HepG2 (cell line): Measurements from ENCODE around the gene COX6A2. TPM values are rescaled to one million over a fixed set of nuclear protein-coding genes. Genes with fewer than 3 reads are reported as not detected.

Experiments used
- ATAC-seq: fragments of 200-7000 bp; cut with Tn5 transposase; 3 replicates; pipeline ENCODE4 v1.9.1; 2020; ENCODE audit warnings: mild to moderate bottlenecking, moderate library complexity
- BruUV-seq: library from RNA; stranded (reverse); fragments of 400-500 nt; replicated peaks from 2 replicates; lab custom pipeline; 2021; lab: Mats Ljungman, UMichigan
- CTCF ChIA-PET: fragments of 300-600 bp; formaldehyde crosslinking; extraction: SDS; loops from one replicate; lab custom pipeline; 2021; ENCODE audit warnings: low total read pairs, inconsistent platforms, low intra/inter-chr PET ratio; lab: Yijun Ruan, JAX
- POLR2A ChIA-PET: fragments of 350-600 bp; sonication (Branson Sonifier 250); formaldehyde crosslinking; loops from one replicate; lab custom pipeline; 2020; ENCODE audit warnings: antibody characterized with exemption, inconsistent platforms; lab: Yijun Ruan, JAX
- DNase-seq: peaks from one replicate; pipeline ENCODE4 v3.0.0-alpha.2; 2015; ENCODE audit warnings: low spot score
- FAIRE-seq: peaks from 3 replicates; lab custom pipeline; 2011; peaks lifted over from hg19 to GRCh38; lab: Jason Lieb, UNC
- H2AFZ ChIP-seq: one replicate; pipeline ENCODE4 v1.6.1; 2011; ENCODE audit warnings: low read length, inconsistent platforms
- H3K27ac ChIP-seq: fragments of 300-600 bp; 3 replicates; pipeline ENCODE4 v1.8.0; 2011; ENCODE audit warnings: mixed run types, mild to moderate bottlenecking, mixed read lengths, low read length, inconsistent platforms; ENCODE audit not compliant: insufficient read depth; ENCODE audit errors: extremely low read length
- H3K27me3 ChIP-seq, 2 experiments: fragments of 200-600 bp in 1 of 2; 2 replicates in 1 of 2; 3 replicates in 1 of 2; pipeline versions ENCODE4 v1.6.0 to v1.8.0; 2011; ENCODE audit warnings: low read length in 2 of 2, mild to moderate bottlenecking in 2 of 2, moderate library complexity in 2 of 2, inconsistent platforms in 1 of 2; ENCODE audit not compliant: insufficient read depth in 2 of 2, control insufficient read depth in 1 of 2
- H3K36me3 ChIP-seq, 2 experiments: fragments of 200-600 bp in 1 of 2; replicated peaks in 1 of 2; 2 replicates in 1 of 2; 3 replicates in 1 of 2; pipeline versions ENCODE4 v1.5.1 to v1.8.0; 2011; ENCODE audit warnings: low read length in 2 of 2, inconsistent platforms in 1 of 2; ENCODE audit not compliant: insufficient read depth in 2 of 2, control insufficient read depth in 1 of 2
- H3K4me1 ChIP-seq: 2 replicates; pipeline ENCODE4 v1.5.1; 2012; ENCODE audit warnings: low read length, inconsistent platforms; ENCODE audit not compliant: insufficient read depth
- H3K4me2 ChIP-seq: 2 replicates; pipeline ENCODE4 v1.6.0; 2011; ENCODE audit warnings: low read depth, low read length, inconsistent platforms
- H3K4me3 ChIP-seq, 3 experiments: fragments of 200-600 bp in 1 of 3; sonication (generic), shearing (Covaris generic) in 1 of 3; replicated peaks in 1 of 3; 2 replicates each; pipeline ENCODE4 v1.5.1; 2011 to 2016; ENCODE audit warnings: low read length in 3 of 3, inconsistent platforms in 2 of 3, low read depth in 2 of 3, mild to moderate bottlenecking in 2 of 3, control low read depth in 1 of 3, mixed read lengths in 1 of 3; ENCODE audit not compliant: insufficient read depth in 1 of 3
- H3K79me2 ChIP-seq: one replicate; pipeline ENCODE4 v1.6.1; 2011; ENCODE audit warnings: low read length, inconsistent platforms; ENCODE audit not compliant: insufficient read depth
- H3K9ac ChIP-seq: 2 replicates; pipeline ENCODE4 v1.6.0; 2011; ENCODE audit warnings: mild to moderate bottlenecking, low read depth, low read length, inconsistent platforms; ENCODE audit not compliant: insufficient read depth
- H3K9me3 ChIP-seq: 2 replicates; pipeline ENCODE4 v1.5.1; 2012; ENCODE audit warnings: mild to moderate bottlenecking, low read length
- H4K20me1 ChIP-seq: 2 replicates; pipeline ENCODE4 v1.6.0; 2011; ENCODE audit warnings: inconsistent platforms, mild to moderate bottlenecking, low read length, moderate library complexity; ENCODE audit not compliant: insufficient read depth
- EED ChIP-seq: sonication (generic); formaldehyde crosslinking; IDR thresholded peaks from 2 replicates; pipeline ENCODE4 v1.5.0; 2020; ENCODE audit warnings: mild to moderate bottlenecking, missing genetic modification reagents
- HMG20B ChIP-seq: conservative IDR thresholded peaks from 2 replicates; pipeline ENCODE4 v1.6.1; 2016; ENCODE audit warnings: missing genetic modification reagents, missing compliant biosample characterization
- HNRNPK ChIP-seq: fragments of 200-400 bp; formaldehyde crosslinking; IDR thresholded peaks from 2 replicates; pipeline ENCODE4 v1.6.1; 2018; ENCODE audit warnings: low read length, low read depth, moderate library complexity, mild to moderate bottlenecking; ENCODE audit not compliant: poor library complexity, severe bottlenecking
- KDM2A ChIP-seq: sonication (generic); formaldehyde crosslinking; IDR thresholded peaks from 2 replicates; pipeline ENCODE4 v1.4.0; 2020; ENCODE audit warnings: low read depth, missing genetic modification reagents, borderline replicate concordance
- MAFK ChIP-seq, 2 experiments: IDR thresholded peaks in 1 of 2; conservative IDR thresholded peaks in 1 of 2; 2 replicates each; pipeline ENCODE4 v1.6.1; 2011; ENCODE audit warnings: improper control_type of control experiment in 2 of 2, low read length in 2 of 2
- MED8 ChIP-seq: sonication (generic); formaldehyde crosslinking; IDR thresholded peaks from 2 replicates; pipeline ENCODE4 v1.8.1; 2023; ENCODE audit warnings: mild to moderate bottlenecking, missing genetic modification reagents; ENCODE audit not compliant: insufficient replicate concordance
- MEIS1 ChIP-seq: sonication (generic); formaldehyde crosslinking; IDR thresholded peaks from 2 replicates; pipeline ENCODE4 v1.9.0; 2021; ENCODE audit warnings: mild to moderate bottlenecking, missing genetic modification reagents, moderate library complexity, borderline replicate concordance
- REL ChIP-seq: sonication (generic); formaldehyde crosslinking; conservative IDR thresholded peaks from 2 replicates; pipeline ENCODE4 v1.8.0; 2022; ENCODE audit warnings: mild to moderate bottlenecking, missing genetic modification reagents, moderate library complexity
- SATB2 ChIP-seq: sonication (generic); formaldehyde crosslinking; IDR thresholded peaks from 2 replicates; pipeline ENCODE4 v1.5.0; 2020; ENCODE audit warnings: missing genetic modification reagents
- SOX6 ChIP-seq, 2 experiments: fragments of 450-650 bp in 1 of 2; sonication (generic) in 1 of 2; formaldehyde crosslinking in 1 of 2; IDR thresholded peaks; 2 replicates each; pipeline versions ENCODE4 v1.4.0 to v1.6.1; 2017 to 2020; ENCODE audit warnings: antibody characterized with exemption in 1 of 2, mild to moderate bottlenecking in 1 of 2, missing genetic modification reagents in 1 of 2
- ZNF614 ChIP-seq: IDR thresholded peaks from 2 replicates; pipeline ENCODE4 v1.6.1; 2018; ENCODE audit warnings: missing biosample characterization, missing genetic modification reagents, inconsistent platforms, borderline replicate concordance
- WGBS: methylation state at CpG from one replicate; pipeline ENCODE4 v1.1.6; 2017; ENCODE audit warnings: low lambda C conversion rate; 5-methylcytosine and 5-hydroxymethylcytosine counted together
- in situ Hi-C: cut with HindIII; loops from 2 replicates; pipeline ENCODE4 v1.10.0; 2017; ENCODE audit warnings: low pct_unique_long_range_greater_than_20kb; ENCODE audit not compliant: extremely low pct_ligation_motif_present
- intact Hi-C: fragments of 100-400 bp; cut with micrococcal nuclease; formaldehyde crosslinking; loops from one replicate; pipeline ENCODE4 v1.10.0; 2022; ENCODE audit not compliant: unreplicated experiment
- polyA plus RNA-seq, 8 experiments: library from polyadenylated mRNA; depleted of rRNA in 3 of 8; stranded (reverse) in 7 of 8; unstranded in 1 of 8; fragments of >200 nt; fragmentation: Illumina TruSeq in 4 of 8; extraction: Trizol in 4 of 8; gene quantifications; 2 replicates each; pipeline versions ENCODE4 v1.2.1 to v1.2.3, GENCODE V29; 2011 to 2016; ENCODE audit warnings: low read depth in 4 of 8, missing spikeins in 1 of 8, mixed read lengths in 1 of 8; ENCODE audit not compliant: insufficient read depth in 1 of 8
- total RNA-seq, 5 experiments: library from RNA; depleted of rRNA; stranded (reverse); fragments of >200 nt; fragmentation: Illumina TruSeq; extraction: Trizol; gene quantifications; 2 replicates each; pipeline ENCODE4 v1.2.3, GENCODE V29; 2016; ENCODE audit warnings: low read depth in 1 of 5
- TF ChIP-seq, protein P1 (sequence below): sonication (generic); formaldehyde crosslinking; IDR thresholded peaks from 2 replicates; pipeline ENCODE4 v1.4.0; 2020; ENCODE audit warnings: missing genetic modification reagents
- TF ChIP-seq, protein P2 (sequence below): sonication (generic); formaldehyde crosslinking; IDR thresholded peaks from 2 replicates; pipeline ENCODE4 v1.4.0; 2020; ENCODE audit warnings: missing genetic modification reagents, borderline replicate concordance
- TF ChIP-seq, protein P3 (sequence below): sonication (generic); formaldehyde crosslinking; IDR thresholded peaks from 2 replicates; pipeline ENCODE4 v1.4.0; 2020; ENCODE audit warnings: missing genetic modification reagents

COX6A2 gene
- total and polyA plus RNA-seq, 2 of the 13 experiments (the other 11 are each of a cell fraction or from before 2014, with no cell fraction given), result not detected

GRCh38 chr16:31413381-31413780 lies 14.8 kb downstream of the COX6A2 start (continued):
- TF ChIP-seq, protein P1, sequence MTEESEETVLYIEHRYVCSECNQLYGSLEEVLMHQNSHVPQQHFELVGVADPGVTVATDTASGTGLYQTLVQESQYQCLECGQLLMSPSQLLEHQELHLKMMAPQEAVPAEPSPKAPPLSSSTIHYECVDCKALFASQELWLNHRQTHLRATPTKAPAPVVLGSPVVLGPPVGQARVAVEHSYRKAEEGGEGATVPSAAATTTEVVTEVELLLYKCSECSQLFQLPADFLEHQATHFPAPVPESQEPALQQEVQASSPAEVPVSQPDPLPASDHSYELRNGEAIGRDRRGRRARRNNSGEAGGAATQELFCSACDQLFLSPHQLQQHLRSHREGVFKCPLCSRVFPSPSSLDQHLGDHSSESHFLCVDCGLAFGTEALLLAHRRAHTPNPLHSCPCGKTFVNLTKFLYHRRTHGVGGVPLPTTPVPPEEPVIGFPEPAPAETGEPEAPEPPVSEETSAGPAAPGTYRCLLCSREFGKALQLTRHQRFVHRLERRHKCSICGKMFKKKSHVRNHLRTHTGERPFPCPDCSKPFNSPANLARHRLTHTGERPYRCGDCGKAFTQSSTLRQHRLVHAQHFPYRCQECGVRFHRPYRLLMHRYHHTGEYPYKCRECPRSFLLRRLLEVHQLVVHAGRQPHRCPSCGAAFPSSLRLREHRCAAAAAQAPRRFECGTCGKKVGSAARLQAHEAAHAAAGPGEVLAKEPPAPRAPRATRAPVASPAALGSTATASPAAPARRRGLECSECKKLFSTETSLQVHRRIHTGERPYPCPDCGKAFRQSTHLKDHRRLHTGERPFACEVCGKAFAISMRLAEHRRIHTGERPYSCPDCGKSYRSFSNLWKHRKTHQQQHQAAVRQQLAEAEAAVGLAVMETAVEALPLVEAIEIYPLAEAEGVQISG (CRISPR knock-in tag), result no peak
- TF ChIP-seq HNRNPK (no peak), REL (CRISPR knock-in tag) (no peak), ZNF614 (CRISPR knock-in tag) (no peak)
- TF ChIP-seq, protein P2, sequence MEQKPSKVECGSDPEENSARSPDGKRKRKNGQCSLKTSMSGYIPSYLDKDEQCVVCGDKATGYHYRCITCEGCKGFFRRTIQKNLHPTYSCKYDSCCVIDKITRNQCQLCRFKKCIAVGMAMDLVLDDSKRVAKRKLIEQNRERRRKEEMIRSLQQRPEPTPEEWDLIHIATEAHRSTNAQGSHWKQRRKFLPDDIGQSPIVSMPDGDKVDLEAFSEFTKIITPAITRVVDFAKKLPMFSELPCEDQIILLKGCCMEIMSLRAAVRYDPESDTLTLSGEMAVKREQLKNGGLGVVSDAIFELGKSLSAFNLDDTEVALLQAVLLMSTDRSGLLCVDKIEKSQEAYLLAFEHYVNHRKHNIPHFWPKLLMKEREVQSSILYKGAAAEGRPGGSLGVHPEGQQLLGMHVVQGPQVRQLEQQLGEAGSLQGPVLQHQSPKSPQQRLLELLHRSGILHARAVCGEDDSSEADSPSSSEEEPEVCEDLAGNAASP, result no peak
- TF ChIP-seq, protein P3, sequence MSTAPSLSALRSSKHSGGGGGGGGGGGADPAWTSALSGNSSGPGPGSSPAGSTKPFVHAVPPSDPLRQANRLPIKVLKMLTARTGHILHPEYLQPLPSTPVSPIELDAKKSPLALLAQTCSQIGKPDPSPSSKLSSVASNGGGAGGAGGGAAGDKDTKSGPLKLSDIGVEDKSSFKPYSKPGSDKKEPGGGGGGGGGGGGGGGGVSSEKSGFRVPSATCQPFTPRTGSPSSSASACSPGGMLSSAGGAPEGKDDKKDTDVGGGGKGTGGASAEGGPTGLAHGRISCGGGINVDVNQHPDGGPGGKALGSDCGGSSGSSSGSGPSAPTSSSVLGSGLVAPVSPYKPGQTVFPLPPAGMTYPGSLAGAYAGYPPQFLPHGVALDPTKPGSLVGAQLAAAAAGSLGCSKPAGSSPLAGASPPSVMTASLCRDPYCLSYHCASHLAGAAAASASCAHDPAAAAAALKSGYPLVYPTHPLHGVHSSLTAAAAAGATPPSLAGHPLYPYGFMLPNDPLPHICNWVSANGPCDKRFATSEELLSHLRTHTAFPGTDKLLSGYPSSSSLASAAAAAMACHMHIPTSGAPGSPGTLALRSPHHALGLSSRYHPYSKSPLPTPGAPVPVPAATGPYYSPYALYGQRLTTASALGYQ, result no peak

DNA sequence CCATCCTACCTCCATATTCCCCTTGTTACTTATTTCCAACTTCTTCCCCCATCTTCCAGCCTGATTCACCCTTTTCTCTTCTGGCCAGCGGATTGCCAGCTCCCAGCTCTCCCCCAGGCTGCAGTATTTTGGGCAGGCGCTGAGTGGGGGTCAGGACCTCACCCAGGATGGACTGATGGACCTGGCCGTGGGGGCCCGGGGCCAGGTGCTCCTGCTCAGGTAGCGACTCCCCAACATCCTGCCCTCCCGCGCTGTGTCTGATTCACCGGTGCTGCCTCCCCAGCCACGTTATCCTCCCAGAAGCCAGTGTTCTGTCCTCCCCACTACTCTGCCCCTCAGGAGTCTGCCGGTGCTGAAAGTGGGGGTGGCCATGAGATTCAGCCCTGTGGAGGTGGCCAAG lies 15.4 kb downstream of the COX6A2 start:
- POLR2A ChIA-PET, result no interaction called here
- intact Hi-C loops, result no loop called here
- Histone ChIP-seq H3K4me3 (no peak overlapping the region), H3K79me2 (no peaks in the 10 kb centered on the region), H3K27me3 (peaks cover 3 to 65% of the 10 kb centered on the region in 2 experiments; a peak in 4 of 5 replicates), H2AFZ (no peak overlapping the region), H4K20me1 (no peaks in the 10 kb centered on the region), H3K4me1 (no peaks in the 10 kb centered on the region), H3K36me3 (no peaks in the 10 kb centered on the region), H3K9ac (no peak overlapping the region), H3K9me3 (no peaks in the 10 kb centered on the region), H3K27ac (no peak overlapping the region), H3K4me2 (no peak overlapping the region)
- no TSS peak for BruUV-seq
- in situ Hi-C loops, result no loop called here
- WGBS, result 44% methylated on average over 9 of the region's 10 CpGs
- CTCF ChIA-PET, result no interaction called here
- FAIRE-seq (no peak), ATAC-seq (no peak), DNase-seq (no peak)
- TF ChIP-seq KDM2A (CRISPR knock-in tag) (no peak), MEIS1 (CRISPR knock-in tag) (no peak), MED8 (CRISPR knock-in tag) (no peak), SATB2 (no peak), SOX6 (IDR thresholded peaks at IDR 0.05) (no peak), SOX6 (CRISPR knock-in tag; IDR thresholded peaks at IDR 0.05) (no peak), EED (no peak), MAFK (conservative IDR thresholded peaks at IDR 0.05 in 1 of 2, IDR thresholded peaks at IDR 0.05 in 1 of 2; ENCODE audit: low read length in 2 of 2) (no peak), HMG20B (CRISPR knock-in tag) (no peak)
